Mucosa of rectum (tissue), 2 donors: Measurements from ENCODE around the gene CGB5.
"Not testable (repeated sequence)": the region's sequence is repeated elsewhere in the genome, so short reads cannot be mapped to it uniquely, and the experiment has no call there.

Experiments used
- H3K27ac ChIP-seq, 2 donors: one replicate each; pipeline ENCODE4 v1.7.0; 2013; ENCODE audit warnings: inconsistent platforms in 2 of 2, low read depth in 2 of 2, low read length in 2 of 2
- H3K27me3 ChIP-seq, 2 donors: one replicate each; pipeline ENCODE4 v1.7.0; 2013; ENCODE audit warnings: low read length in 2 of 2; ENCODE audit not compliant: control insufficient read depth in 2 of 2, insufficient read depth in 2 of 2
- H3K36me3 ChIP-seq, 2 donors: one replicate each; pipeline ENCODE4 v1.7.0; 2013; ENCODE audit warnings: low read length in 2 of 2; ENCODE audit not compliant: control insufficient read depth in 2 of 2, insufficient read depth in 2 of 2
- H3K4me1 ChIP-seq, 2 donors: one replicate each; pipeline ENCODE4 v1.7.0; 2013; ENCODE audit warnings: low read length in 2 of 2, mild to moderate bottlenecking in 1 of 2; ENCODE audit not compliant: control insufficient read depth in 2 of 2, insufficient read depth in 2 of 2
- H3K4me3 ChIP-seq, 2 donors: one replicate each; pipeline ENCODE4 v1.7.0; 2013; ENCODE audit warnings: low read length in 2 of 2
- H3K9ac ChIP-seq, 2 donors: one replicate each; pipeline ENCODE4 v1.7.0; 2013; ENCODE audit warnings: low read length in 2 of 2, low read depth in 1 of 2, mild to moderate bottlenecking in 1 of 2
- H3K9me3 ChIP-seq, 2 donors: one replicate each; pipeline ENCODE4 v1.7.0; 2013; ENCODE audit warnings: low read length in 2 of 2; ENCODE audit not compliant: control insufficient read depth in 2 of 2
- donor health status: healthy.
- donor health status: Normal muscosa, but diverticular disease.

Gene CGB5

GRCh38 chr19:49069026-49069425 is 25.4 kb downstream of the CGB5 start:
- Histone ChIP-seq H3K27ac (no peak overlapping the region), H3K36me3 (no peaks in the 10 kb centered on the region), H3K9me3 (no peaks in the 10 kb centered on the region), H3K4me1 (no peaks in the 10 kb centered on the region), H3K27me3 (peaks cover 41 to 46% of the 10 kb centered on the region in 2 donors), H3K4me3 (no peak overlapping the region), H3K9ac (no peak overlapping the region)

GRCh38 chr19:49070416-49070815 is 26.8 kb downstream of the CGB5 start:
- peaks cover 37 to 39% of the 10 kb centered on the region in 2 donors for H3K27me3 ChIP-seq
- H3K9ac ChIP-seq: no peak overlapping the region

GRCh38 chr19:49071860-49072547 is 28.4 kb downstream of the CGB5 start:
- Histone ChIP-seq H3K4me3 (no peak overlapping the region), H3K27ac (no peak overlapping the region), H3K4me1 (no peaks in the 10 kb centered on the region), H3K9ac (no peak overlapping the region), H3K9me3 (no peaks in the 10 kb centered on the region), H3K36me3 (no peaks in the 10 kb centered on the region), H3K27me3 (peaks cover 24 to 25% of the 10 kb centered on the region in 2 donors)

More at GRCh38 chr19:49070416-49070815, 26.8 kb downstream of the CGB5 start:
- no peaks in the 10 kb centered on the region for H3K4me1 ChIP-seq
- no peak overlapping the region for H3K27ac ChIP-seq
- no peaks in the 10 kb centered on the region for H3K9me3 ChIP-seq
- no peak overlapping the region for H3K4me3 ChIP-seq
- no peaks in the 10 kb centered on the region for H3K36me3 ChIP-seq

GRCh38 chr19:49073514-49074378 is 30.1 kb downstream of the CGB5 start:
- Histone ChIP-seq H3K9ac (no peak overlapping the region), H3K9me3 (no peaks in the 10 kb centered on the region), H3K4me3 (no peak overlapping the region), H3K4me1 (no peaks in the 10 kb centered on the region), H3K36me3 (no peaks in the 10 kb centered on the region), H3K27ac (no peak overlapping the region), H3K27me3 (peaks cover 13 to 19% of the 10 kb centered on the region in 2 donors)

GRCh38 chr19:49074869-49075268 is 31.2 kb downstream of the CGB5 start:
- peaks cover 13 to 19% of the 10 kb centered on the region in 2 donors for H3K27me3 ChIP-seq
- H3K9ac ChIP-seq, H3K4me3 ChIP-seq, H3K36me3 ChIP-seq, H3K27ac ChIP-seq, H3K4me1 ChIP-seq, H3K9me3 ChIP-seq: not testable (repeated sequence)

GRCh38 chr19:49080392-49080791 is 36.7 kb downstream of the CGB5 start:
- Histone ChIP-seq H3K9ac (no peak overlapping the region), H3K4me1 (no peaks in the 10 kb centered on the region), H3K36me3 (no peaks in the 10 kb centered on the region), H3K27me3 (no peaks in the 10 kb centered on the region), H3K9me3 (no peaks in the 10 kb centered on the region), H3K27ac (no peak overlapping the region), H3K4me3 (no peak overlapping the region)

- no peak overlapping the region for H3K27ac ChIP-seq
These were observed 37.6 kb downstream of the CGB5 start for GRCh38 chr19:49081273-49081672.

GRCh38 chr19:49084206-49085019 is 40.8 kb downstream of the CGB5 start:
- Histone ChIP-seq H3K9ac (peak overlapping the region; percentile 44 to 86), H3K27ac (peak overlapping the region; percentile 74 to 89), H3K9me3 (no peaks in the 10 kb centered on the region), H3K27me3 (no peaks in the 10 kb centered on the region), H3K4me3 (peak overlapping the region; percentile 90 to 95), H3K4me1 (peaks cover 6 to 13% of the 10 kb centered on the region in 2 donors), H3K36me3 (peaks cover 9 to 16% of the 10 kb centered on the region in 2 donors)

More at GRCh38 chr19:49081273-49081672, 37.6 kb downstream of the CGB5 start:
- Histone ChIP-seq H3K4me1 (peaks cover 1 to 4% of the 10 kb centered on the region in 2 donors), H3K4me3 (no peak overlapping the region), H3K9ac (no peak overlapping the region), H3K27me3 (no peaks in the 10 kb centered on the region), H3K36me3 (peaks cover 0 to under 1% of the 10 kb centered on the region in 2 donors), H3K9me3 (no peaks in the 10 kb centered on the region)

GRCh38 chr19:49085020-49085867 is 41.6 kb downstream of the CGB5 start, which contains the start of gene SNRNP70:
TSS of gene SNRNP70 (plus strand) at chr19:49085451. CDS start at chr19:49086415, 964 bp downstream.
- peaks cover 12 to 22% of the 10 kb centered on the region in 2 donors for H3K36me3 ChIP-seq
- peak within 1 kb of the TSS; percentile 90 to 95 for H3K4me3 ChIP-seq
- no peaks in the 10 kb centered on the region for H3K9me3 ChIP-seq
- peak within 1 kb of the TSS; percentile 74 to 89 for H3K27ac ChIP-seq
- peaks cover 6 to 13% of the 10 kb centered on the region in 2 donors for H3K4me1 ChIP-seq
- H3K9ac ChIP-seq: peak within 1 kb of the TSS; percentile 86 to 93
- no peaks in the 10 kb centered on the region for H3K27me3 ChIP-seq
